WTC11 (cell line): ENCODE data around the gene BABAM2. TPM values are rescaled to one million over a fixed set of nuclear protein-coding genes. Genes with fewer than 3 reads are reported as not detected.
A peak's percentile ranks its signal among the peaks of the same experiment; 100 is the strongest.

Experiments
- ATAC-seq: fragments of 200-7000 bp; cut with Tn5 transposase; 2 replicates; pipeline ENCODE4 v1.10.0; 2021; ENCODE audit warnings: mild to moderate bottlenecking, moderate library complexity
- CTCF ChIA-PET: fragments of 300-600 bp; sonication (Branson Sonifier 250); formaldehyde crosslinking; loops from one replicate; lab custom pipeline; 2021; ENCODE audit warnings: antibody characterized with exemption; lab: Charles Lee
- POLR2A ChIA-PET: fragments of 350-600 bp; sonication (Branson Sonifier 250); formaldehyde crosslinking; loops from one replicate; lab custom pipeline; 2021; ENCODE audit warnings: antibody characterized with exemption; lab: Charles Lee
- DNase-seq: peaks from one replicate; pipeline ENCODE4 v3.0.0; 2021; ENCODE audit warnings: low spot score
- H3K27ac Mint-ChIP-seq: 2 replicates; pipeline ENCODE4 v1.8.0; 2021; ENCODE audit warnings: mixed read lengths
- H3K27me3 Mint-ChIP-seq: 2 replicates; pipeline ENCODE4 v1.8.0; 2021; ENCODE audit warnings: low read depth, mild to moderate bottlenecking, moderate library complexity, mixed read lengths
- H3K36me3 Mint-ChIP-seq: 2 replicates; pipeline ENCODE4 v1.8.0; 2021; ENCODE audit warnings: mixed read lengths
- H3K4me1 Mint-ChIP-seq: 2 replicates; pipeline ENCODE4 v1.8.0; 2022; ENCODE audit warnings: mixed read lengths
- H3K4me3 Mint-ChIP-seq: 2 replicates; pipeline ENCODE4 v1.8.0; 2021; ENCODE audit warnings: mild to moderate bottlenecking, moderate library complexity, mixed read lengths
- H3K9me3 Mint-ChIP-seq: 2 replicates; pipeline ENCODE4 v1.8.0; 2021; ENCODE audit warnings: mixed read lengths
- ATF1 ChIP-seq: sonication (generic); formaldehyde crosslinking; IDR thresholded peaks from 2 replicates; pipeline ENCODE4 v1.8.1; 2023; ENCODE audit warnings: mild to moderate bottlenecking, moderate library complexity, missing genetic modification reagents
- ESRRA ChIP-seq: sonication (generic); formaldehyde crosslinking; IDR thresholded peaks from 2 replicates; pipeline ENCODE4 v1.8.1; 2022; ENCODE audit warnings: mild to moderate bottlenecking, missing genetic modification reagents, borderline replicate concordance
- FOXK1 ChIP-seq: sonication (generic); formaldehyde crosslinking; IDR thresholded peaks from 2 replicates; pipeline ENCODE4 v1.8.0; 2022; ENCODE audit warnings: mild to moderate bottlenecking, moderate library complexity, missing genetic modification reagents
- IRF2 ChIP-seq: sonication (generic); formaldehyde crosslinking; IDR thresholded peaks from 2 replicates; pipeline ENCODE4 v1.8.0; 2022; ENCODE audit warnings: low read depth, missing genetic modification reagents, borderline replicate concordance
- JAZF1 ChIP-seq: fragments of 250-450 bp; sonication (Bioruptor Pico); IDR thresholded peaks from 2 replicates; pipeline ENCODE4 v1.9.0; 2021; ENCODE audit warnings: moderate library complexity, mild to moderate bottlenecking, inconsistent platforms
- NFATC4 ChIP-seq: fragments of 250-450 bp; sonication (Bioruptor Pico); IDR thresholded peaks from 2 replicates; pipeline ENCODE4 v1.9.0; 2021; ENCODE audit warnings: mild to moderate bottlenecking
- NR2C2 ChIP-seq: sonication (generic); formaldehyde crosslinking; IDR thresholded peaks from 2 replicates; pipeline ENCODE4 v1.8.0; 2022; ENCODE audit warnings: mild to moderate bottlenecking, missing genetic modification reagents
- RORB ChIP-seq: fragments of 250-450 bp; sonication (Bioruptor Pico); IDR thresholded peaks from 2 replicates; pipeline ENCODE4 v1.9.0; 2021; ENCODE audit warnings: mild to moderate bottlenecking
- ZBTB21 ChIP-seq: sonication (generic); formaldehyde crosslinking; IDR thresholded peaks from 2 replicates; pipeline ENCODE4 v1.8.1; 2023; ENCODE audit warnings: mild to moderate bottlenecking, missing genetic modification reagents, borderline replicate concordance
- ZNF138 ChIP-seq: sonication (generic); formaldehyde crosslinking; conservative IDR thresholded peaks from 2 replicates; pipeline ENCODE4 v1.8.1; 2022; ENCODE audit warnings: mild to moderate bottlenecking, moderate library complexity, missing genetic modification reagents
- ZNF219 ChIP-seq: sonication (generic); formaldehyde crosslinking; IDR thresholded peaks from 2 replicates; pipeline ENCODE4 v1.8.0; 2023; ENCODE audit warnings: missing genetic modification reagents, mild to moderate bottlenecking, borderline replicate concordance
- ZNF263 ChIP-seq: sonication (generic); formaldehyde crosslinking; IDR thresholded peaks from 2 replicates; pipeline ENCODE4 v1.8.1; 2022; ENCODE audit warnings: low read depth, mild to moderate bottlenecking, moderate library complexity, missing genetic modification reagents
- total RNA-seq: library from RNA; stranded (reverse); gene quantifications from 3 replicates; pipeline ENCODE4 v1.2.3, GENCODE V29; 2021
- TF ChIP-seq, protein P1 (sequence below): sonication (generic); formaldehyde crosslinking; IDR thresholded peaks from 2 replicates; pipeline ENCODE4 v1.8.1; 2022; ENCODE audit warnings: mild to moderate bottlenecking, missing genetic modification reagents, moderate library complexity, borderline replicate concordance
- TF ChIP-seq, protein P2 (sequence below): sonication (generic); formaldehyde crosslinking; IDR thresholded peaks from 2 replicates; pipeline ENCODE4 v1.8.1; 2023; ENCODE audit warnings: mild to moderate bottlenecking, missing genetic modification reagents, moderate library complexity
- TF ChIP-seq, protein P3 (sequence below): sonication (generic); formaldehyde crosslinking; IDR thresholded peaks from 2 replicates; pipeline ENCODE4 v1.8.1; 2023; ENCODE audit warnings: mild to moderate bottlenecking, missing genetic modification reagents, moderate library complexity
- TF ChIP-seq, protein P4 (sequence below): fragments of 200-600 bp; IDR thresholded peaks from 2 replicates; pipeline ENCODE4 v1.8.0; 2022; ENCODE audit warnings: antibody characterized with exemption
- TF ChIP-seq, protein P5 (sequence below): fragments of 250-450 bp; sonication (Bioruptor Pico); IDR thresholded peaks from 2 replicates; pipeline ENCODE4 v2.1.2; 2022; ENCODE audit warnings: mild to moderate bottlenecking, moderate library complexity
- TF ChIP-seq, protein P6 (sequence below): sonication (generic); formaldehyde crosslinking; IDR thresholded peaks from 2 replicates; pipeline ENCODE4 v1.8.1; 2022; ENCODE audit warnings: low read depth, missing genetic modification reagents, borderline replicate concordance
- TF ChIP-seq, protein P7 (sequence below): sonication (generic); formaldehyde crosslinking; IDR thresholded peaks from 2 replicates; pipeline ENCODE4 v1.8.1; 2022; ENCODE audit warnings: missing genetic modification reagents, borderline replicate concordance
- TF ChIP-seq, protein P8 (sequence below): sonication (generic); formaldehyde crosslinking; IDR thresholded peaks from 2 replicates; pipeline ENCODE4 v1.8.0; 2022; ENCODE audit warnings: mild to moderate bottlenecking, missing genetic modification reagents

The BABAM2 gene
- total RNA-seq, 1 experiment from 2014 or later: 16.5 TPM

DNA sequence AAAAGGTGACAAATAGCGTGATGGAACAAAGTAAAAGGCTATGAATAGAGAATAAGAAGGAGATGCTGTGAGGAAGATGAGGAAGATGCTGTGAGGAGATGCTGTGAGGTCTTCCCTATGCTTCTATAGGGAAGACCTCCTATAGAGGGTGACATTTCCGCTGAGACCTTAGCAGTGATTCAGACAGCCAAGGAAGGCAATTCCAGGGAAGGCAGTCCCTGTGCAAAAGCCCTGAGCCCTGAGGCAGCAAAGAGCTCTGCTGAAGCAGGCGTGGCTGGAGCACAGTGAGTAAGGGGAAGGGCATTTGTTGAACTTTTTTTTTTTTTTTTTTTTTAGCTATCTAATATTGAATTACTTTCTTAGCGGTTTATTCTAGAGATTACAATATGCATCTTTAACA lies 359.5 kb downstream of the BABAM2 start:
- H3K9me3 Mint-ChIP-seq: no peaks in the 10 kb centered on the region
- no peak overlapping the region for H3K27ac Mint-ChIP-seq
- H3K4me3 Mint-ChIP-seq: no peak overlapping the region
- peaks cover 16% of the 10 kb centered on the region for H3K4me1 Mint-ChIP-seq
- CTCF ChIA-PET: no interaction called here
- DNase-seq (no peak), ATAC-seq (peak; percentile 46; the same call in 1 of the 2 replicates)
- no peak for TF ChIP-seq JAZF1
- TF ChIP-seq, protein P1, sequence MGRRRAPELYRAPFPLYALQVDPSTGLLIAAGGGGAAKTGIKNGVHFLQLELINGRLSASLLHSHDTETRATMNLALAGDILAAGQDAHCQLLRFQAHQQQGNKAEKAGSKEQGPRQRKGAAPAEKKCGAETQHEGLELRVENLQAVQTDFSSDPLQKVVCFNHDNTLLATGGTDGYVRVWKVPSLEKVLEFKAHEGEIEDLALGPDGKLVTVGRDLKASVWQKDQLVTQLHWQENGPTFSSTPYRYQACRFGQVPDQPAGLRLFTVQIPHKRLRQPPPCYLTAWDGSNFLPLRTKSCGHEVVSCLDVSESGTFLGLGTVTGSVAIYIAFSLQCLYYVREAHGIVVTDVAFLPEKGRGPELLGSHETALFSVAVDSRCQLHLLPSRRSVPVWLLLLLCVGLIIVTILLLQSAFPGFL (CRISPR knock-in tag): no peak
- TF ChIP-seq, protein P2, sequence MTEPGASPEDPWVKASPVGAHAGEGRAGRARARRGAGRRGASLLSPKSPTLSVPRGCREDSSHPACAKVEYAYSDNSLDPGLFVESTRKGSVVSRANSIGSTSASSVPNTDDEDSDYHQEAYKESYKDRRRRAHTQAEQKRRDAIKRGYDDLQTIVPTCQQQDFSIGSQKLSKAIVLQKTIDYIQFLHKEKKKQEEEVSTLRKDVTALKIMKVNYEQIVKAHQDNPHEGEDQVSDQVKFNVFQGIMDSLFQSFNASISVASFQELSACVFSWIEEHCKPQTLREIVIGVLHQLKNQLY (CRISPR knock-in tag): no peak
- no peak for TF ChIP-seq ZBTB21
- TF ChIP-seq ZNF263: no peak
- POLR2A ChIA-PET: interaction anchor here (0.5 to 0.6 kb wide), 2 partner anchors 85 to 313 kb away, joined by 3 to 4 read pairs; no protein-coding TSS in a partner anchor
- no peaks in the 10 kb centered on the region for H3K27me3 Mint-ChIP-seq
- H3K36me3 Mint-ChIP-seq: no peaks in the 10 kb centered on the region

DNA sequence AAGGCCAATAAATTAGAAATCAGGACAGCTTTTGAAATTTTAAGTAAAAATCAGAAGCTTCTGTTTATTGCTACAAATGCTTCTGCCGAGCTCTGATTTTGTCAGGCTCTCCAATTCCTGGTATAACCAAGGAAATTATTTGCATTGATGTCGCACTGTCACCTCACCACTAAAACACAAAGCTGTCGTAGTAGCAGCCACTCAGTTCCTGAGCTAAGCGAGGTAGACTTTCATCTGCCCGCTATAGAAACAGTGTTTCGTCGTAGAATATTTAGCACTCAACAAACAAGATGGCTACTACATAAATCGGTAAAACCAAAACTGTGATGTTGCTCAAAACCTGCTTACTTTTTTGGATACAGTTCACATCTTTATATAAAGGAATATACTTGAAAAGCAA lies 360.8 kb downstream of the BABAM2 start:
- POLR2A ChIA-PET: no interaction called here
- no peak for DNase-seq
- CTCF ChIA-PET: no interaction called here
- Mint-ChIP-seq H3K4me3 (no peak overlapping the region), H3K36me3 (no peaks in the 10 kb centered on the region), H3K9me3 (no peaks in the 10 kb centered on the region), H3K27me3 (no peaks in the 10 kb centered on the region), H3K4me1 (peaks cover 10% of the 10 kb centered on the region), H3K27ac (no peak overlapping the region)
- ATAC-seq: no peak
- TF ChIP-seq ESRRA (no peak), NFATC4 (CRISPR knock-in tag) (no peak), IRF2 (CRISPR knock-in tag) (no peak), JAZF1 (no peak), RORB (CRISPR knock-in tag) (no peak), ZNF219 (no peak), FOXK1 (CRISPR knock-in tag) (no peak), ATF1 (no peak), ZNF138 (CRISPR knock-in tag) (no peak), NR2C2 (CRISPR knock-in tag) (no peak)
- TF ChIP-seq, protein P3, sequence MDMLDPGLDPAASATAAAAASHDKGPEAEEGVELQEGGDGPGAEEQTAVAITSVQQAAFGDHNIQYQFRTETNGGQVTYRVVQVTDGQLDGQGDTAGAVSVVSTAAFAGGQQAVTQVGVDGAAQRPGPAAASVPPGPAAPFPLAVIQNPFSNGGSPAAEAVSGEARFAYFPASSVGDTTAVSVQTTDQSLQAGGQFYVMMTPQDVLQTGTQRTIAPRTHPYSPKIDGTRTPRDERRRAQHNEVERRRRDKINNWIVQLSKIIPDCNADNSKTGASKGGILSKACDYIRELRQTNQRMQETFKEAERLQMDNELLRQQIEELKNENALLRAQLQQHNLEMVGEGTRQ (CRISPR knock-in tag): no peak
- TF ChIP-seq, protein P4, sequence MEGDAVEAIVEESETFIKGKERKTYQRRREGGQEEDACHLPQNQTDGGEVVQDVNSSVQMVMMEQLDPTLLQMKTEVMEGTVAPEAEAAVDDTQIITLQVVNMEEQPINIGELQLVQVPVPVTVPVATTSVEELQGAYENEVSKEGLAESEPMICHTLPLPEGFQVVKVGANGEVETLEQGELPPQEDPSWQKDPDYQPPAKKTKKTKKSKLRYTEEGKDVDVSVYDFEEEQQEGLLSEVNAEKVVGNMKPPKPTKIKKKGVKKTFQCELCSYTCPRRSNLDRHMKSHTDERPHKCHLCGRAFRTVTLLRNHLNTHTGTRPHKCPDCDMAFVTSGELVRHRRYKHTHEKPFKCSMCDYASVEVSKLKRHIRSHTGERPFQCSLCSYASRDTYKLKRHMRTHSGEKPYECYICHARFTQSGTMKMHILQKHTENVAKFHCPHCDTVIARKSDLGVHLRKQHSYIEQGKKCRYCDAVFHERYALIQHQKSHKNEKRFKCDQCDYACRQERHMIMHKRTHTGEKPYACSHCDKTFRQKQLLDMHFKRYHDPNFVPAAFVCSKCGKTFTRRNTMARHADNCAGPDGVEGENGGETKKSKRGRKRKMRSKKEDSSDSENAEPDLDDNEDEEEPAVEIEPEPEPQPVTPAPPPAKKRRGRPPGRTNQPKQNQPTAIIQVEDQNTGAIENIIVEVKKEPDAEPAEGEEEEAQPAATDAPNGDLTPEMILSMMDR: no peak
- TF ChIP-seq, protein P5, sequence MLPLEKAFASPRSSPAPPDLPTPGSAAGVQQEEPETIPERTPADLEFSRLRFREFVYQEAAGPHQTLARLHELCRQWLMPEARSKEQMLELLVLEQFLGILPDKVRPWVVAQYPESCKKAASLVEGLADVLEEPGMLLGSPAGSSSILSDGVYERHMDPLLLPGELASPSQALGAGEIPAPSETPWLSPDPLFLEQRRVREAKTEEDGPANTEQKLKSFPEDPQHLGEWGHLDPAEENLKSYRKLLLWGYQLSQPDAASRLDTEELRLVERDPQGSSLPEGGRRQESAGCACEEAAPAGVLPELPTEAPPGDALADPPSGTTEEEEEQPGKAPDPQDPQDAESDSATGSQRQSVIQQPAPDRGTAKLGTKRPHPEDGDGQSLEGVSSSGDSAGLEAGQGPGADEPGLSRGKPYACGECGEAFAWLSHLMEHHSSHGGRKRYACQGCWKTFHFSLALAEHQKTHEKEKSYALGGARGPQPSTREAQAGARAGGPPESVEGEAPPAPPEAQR (CRISPR knock-in tag): no peak
- TF ChIP-seq, protein P6, sequence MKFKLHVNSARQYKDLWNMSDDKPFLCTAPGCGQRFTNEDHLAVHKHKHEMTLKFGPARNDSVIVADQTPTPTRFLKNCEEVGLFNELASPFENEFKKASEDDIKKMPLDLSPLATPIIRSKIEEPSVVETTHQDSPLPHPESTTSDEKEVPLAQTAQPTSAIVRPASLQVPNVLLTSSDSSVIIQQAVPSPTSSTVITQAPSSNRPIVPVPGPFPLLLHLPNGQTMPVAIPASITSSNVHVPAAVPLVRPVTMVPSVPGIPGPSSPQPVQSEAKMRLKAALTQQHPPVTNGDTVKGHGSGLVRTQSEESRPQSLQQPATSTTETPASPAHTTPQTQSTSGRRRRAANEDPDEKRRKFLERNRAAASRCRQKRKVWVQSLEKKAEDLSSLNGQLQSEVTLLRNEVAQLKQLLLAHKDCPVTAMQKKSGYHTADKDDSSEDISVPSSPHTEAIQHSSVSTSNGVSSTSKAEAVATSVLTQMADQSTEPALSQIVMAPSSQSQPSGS (CRISPR knock-in tag): no peak
- TF ChIP-seq, protein P7, sequence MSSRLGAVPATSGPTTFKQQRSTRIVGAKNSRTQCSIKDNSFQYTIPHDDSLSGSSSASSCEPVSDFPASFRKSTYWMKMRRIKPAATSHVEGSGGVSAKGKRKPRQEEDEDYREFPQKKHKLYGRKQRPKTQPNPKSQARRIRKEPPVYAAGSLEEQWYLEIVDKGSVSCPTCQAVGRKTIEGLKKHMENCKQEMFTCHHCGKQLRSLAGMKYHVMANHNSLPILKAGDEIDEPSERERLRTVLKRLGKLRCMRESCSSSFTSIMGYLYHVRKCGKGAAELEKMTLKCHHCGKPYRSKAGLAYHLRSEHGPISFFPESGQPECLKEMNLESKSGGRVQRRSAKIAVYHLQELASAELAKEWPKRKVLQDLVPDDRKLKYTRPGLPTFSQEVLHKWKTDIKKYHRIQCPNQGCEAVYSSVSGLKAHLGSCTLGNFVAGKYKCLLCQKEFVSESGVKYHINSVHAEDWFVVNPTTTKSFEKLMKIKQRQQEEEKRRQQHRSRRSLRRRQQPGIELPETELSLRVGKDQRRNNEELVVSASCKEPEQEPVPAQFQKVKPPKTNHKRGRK: no peak
- TF ChIP-seq, protein P8, sequence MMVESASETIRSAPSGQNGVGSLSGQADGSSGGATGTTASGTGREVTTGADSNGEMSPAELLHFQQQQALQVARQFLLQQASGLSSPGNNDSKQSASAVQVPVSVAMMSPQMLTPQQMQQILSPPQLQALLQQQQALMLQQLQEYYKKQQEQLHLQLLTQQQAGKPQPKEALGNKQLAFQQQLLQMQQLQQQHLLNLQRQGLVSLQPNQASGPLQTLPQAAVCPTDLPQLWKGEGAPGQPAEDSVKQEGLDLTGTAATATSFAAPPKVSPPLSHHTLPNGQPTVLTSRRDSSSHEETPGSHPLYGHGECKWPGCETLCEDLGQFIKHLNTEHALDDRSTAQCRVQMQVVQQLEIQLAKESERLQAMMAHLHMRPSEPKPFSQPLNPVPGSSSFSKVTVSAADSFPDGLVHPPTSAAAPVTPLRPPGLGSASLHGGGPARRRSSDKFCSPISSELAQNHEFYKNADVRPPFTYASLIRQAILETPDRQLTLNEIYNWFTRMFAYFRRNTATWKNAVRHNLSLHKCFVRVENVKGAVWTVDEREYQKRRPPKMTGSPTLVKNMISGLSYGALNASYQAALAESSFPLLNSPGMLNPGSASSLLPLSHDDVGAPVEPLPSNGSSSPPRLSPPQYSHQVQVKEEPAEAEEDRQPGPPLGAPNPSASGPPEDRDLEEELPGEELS (CRISPR knock-in tag): no peak
- TF ChIP-seq, protein P1 (CRISPR knock-in tag): no peak
